ES-I3 (cell line): ENCODE results near the gene CHRNA4.
"Not testable (repeated sequence)": the region's sequence is repeated elsewhere in the genome, so short reads cannot be mapped to it uniquely, and the experiment has no call there.

ENCODE experiments used
- H3K36me3 ChIP-seq: 2 replicates; pipeline ENCODE4 v1.6.1; 2013; ENCODE audit warnings: mild to moderate bottlenecking, low read length, control low read depth, moderate library complexity; ENCODE audit not compliant: insufficient read depth
- H3K4me1 ChIP-seq: 2 replicates; pipeline ENCODE4 v1.6.1; 2013; ENCODE audit warnings: mild to moderate bottlenecking, control low read depth, low read length; ENCODE audit not compliant: insufficient read depth
- H3K9ac ChIP-seq: 2 replicates; pipeline ENCODE4 v1.6.1; 2013; ENCODE audit warnings: low read depth, mild to moderate bottlenecking, low read length, moderate library complexity
- H3K9me3 ChIP-seq: 2 replicates; pipeline ENCODE4 v1.6.1; 2013; ENCODE audit warnings: mild to moderate bottlenecking, low read length, moderate library complexity; ENCODE audit not compliant: control insufficient read depth, insufficient read depth

Gene CHRNA4

GRCh38 chr20:63387917-63388316 lies 26.8 kb upstream of the CHRNA4 start:
- Histone ChIP-seq H3K36me3 (no peaks in the 10 kb centered on the region), H3K4me1 (no peaks in the 10 kb centered on the region), H3K9ac (no peak overlapping the region), H3K9me3 (peaks cover 6% of the 10 kb centered on the region)

GRCh38 chr20:63387393-63387792 lies 26.2 kb upstream of the CHRNA4 start:
- H3K9me3 ChIP-seq = peaks cover 6% of the 10 kb centered on the region
- no peaks in the 10 kb centered on the region for H3K36me3 ChIP-seq
- no peaks in the 10 kb centered on the region for H3K4me1 ChIP-seq
- no peak overlapping the region for H3K9ac ChIP-seq

GRCh38 chr20:63386491-63386890 lies 25.3 kb upstream of the CHRNA4 start:
- no peak overlapping the region for H3K9ac ChIP-seq
- no peaks in the 10 kb centered on the region for H3K36me3 ChIP-seq
- H3K4me1 ChIP-seq = no peaks in the 10 kb centered on the region
- H3K9me3 ChIP-seq = peaks cover 6% of the 10 kb centered on the region

- Histone ChIP-seq H3K9ac (no peak overlapping the region), H3K9me3 (peaks cover 6% of the 10 kb centered on the region), H3K4me1 (no peaks in the 10 kb centered on the region), H3K36me3 (no peaks in the 10 kb centered on the region)
Measured at GRCh38 chr20:63385819-63386218, 24.7 kb upstream of the CHRNA4 start.

- Histone ChIP-seq H3K36me3 (no peaks in the 10 kb centered on the region), H3K9me3 (peaks cover 6% of the 10 kb centered on the region), H3K9ac (no peak overlapping the region), H3K4me1 (no peaks in the 10 kb centered on the region)
Measured at GRCh38 chr20:63384336-63384735, 23.2 kb upstream of the CHRNA4 start.

- Histone ChIP-seq H3K36me3 (no peaks in the 10 kb centered on the region), H3K9me3 (peaks cover 6% of the 10 kb centered on the region), H3K9ac (no peak overlapping the region), H3K4me1 (no peaks in the 10 kb centered on the region)
Measured at GRCh38 chr20:63383556-63383955, 22.4 kb upstream of the CHRNA4 start.

- Histone ChIP-seq H3K4me1 (peaks cover 2% of the 10 kb centered on the region; the same call in 1 of the 2 replicates), H3K9ac (no peak overlapping the region), H3K9me3 (peaks cover 6% of the 10 kb centered on the region)
Measured at GRCh38 chr20:63382551-63383300, 21.6 kb upstream of the CHRNA4 start.

GRCh38 chr20:63381781-63382431 lies 20.8 kb upstream of the CHRNA4 start:
- Histone ChIP-seq H3K9ac (no peak overlapping the region), H3K9me3 (peaks cover 6% of the 10 kb centered on the region), H3K36me3 (no peaks in the 10 kb centered on the region), H3K4me1 (peaks cover 10% of the 10 kb centered on the region; the same call in 1 of the 2 replicates)

More at GRCh38 chr20:63382551-63383300, 21.6 kb upstream of the CHRNA4 start:
- H3K36me3 ChIP-seq = no peaks in the 10 kb centered on the region

GRCh38 chr20:63380346-63380870 lies 19.3 kb upstream of the CHRNA4 start:
- Histone ChIP-seq H3K9ac (no peak overlapping the region), H3K36me3 (no peaks in the 10 kb centered on the region), H3K4me1 (peaks cover 10% of the 10 kb centered on the region; the same call in 1 of the 2 replicates), H3K9me3 (no peaks in the 10 kb centered on the region)

- not testable (repeated sequence) for H3K9ac ChIP-seq
- peaks cover 10% of the 10 kb centered on the region; the same call in 1 of the 2 replicates for H3K4me1 ChIP-seq
Measured at GRCh38 chr20:63379872-63380271, 18.7 kb upstream of the CHRNA4 start.

GRCh38 chr20:63379296-63379695 lies 18.1 kb upstream of the CHRNA4 start:
- no peaks in the 10 kb centered on the region for H3K36me3 ChIP-seq
- no peaks in the 10 kb centered on the region for H3K9me3 ChIP-seq
- H3K9ac ChIP-seq = no peak overlapping the region
- peaks cover 10% of the 10 kb centered on the region; the same call in 1 of the 2 replicates for H3K4me1 ChIP-seq

More at GRCh38 chr20:63379872-63380271, 18.7 kb upstream of the CHRNA4 start:
- H3K9me3 ChIP-seq, H3K36me3 ChIP-seq: not testable (repeated sequence)

- Histone ChIP-seq H3K9me3 (no peaks in the 10 kb centered on the region), H3K36me3 (no peaks in the 10 kb centered on the region), H3K9ac (no peak overlapping the region), H3K4me1 (peaks cover 10% of the 10 kb centered on the region; the same call in 1 of the 2 replicates)
Measured at GRCh38 chr20:63378626-63379025, 17.5 kb upstream of the CHRNA4 start.

- Histone ChIP-seq H3K9me3 (no peaks in the 10 kb centered on the region), H3K36me3 (no peaks in the 10 kb centered on the region), H3K4me1 (peaks cover 10% of the 10 kb centered on the region; the same call in 1 of the 2 replicates), H3K9ac (no peak overlapping the region)
Measured at GRCh38 chr20:63377951-63378381, 16.8 kb upstream of the CHRNA4 start.

- Histone ChIP-seq H3K9ac (no peak overlapping the region), H3K36me3 (no peaks in the 10 kb centered on the region), H3K9me3 (no peaks in the 10 kb centered on the region), H3K4me1 (peaks cover 10% of the 10 kb centered on the region; the same call in 1 of the 2 replicates)
Measured at GRCh38 chr20:63377256-63377941, 16.2 kb upstream of the CHRNA4 start.
